Esophagus muscularis mucosa (tissue), 4 donors: ENCODE data around the gene TRDN. TPM values are rescaled to one million over a fixed set of nuclear protein-coding genes. Genes with fewer than 3 reads are reported as not detected.

Experiments used
- DNase-seq: peaks from one replicate; pipeline ENCODE4 v3.0.0-alpha.2; 2017; ENCODE audit errors: extremely low spot score
- H3K27ac ChIP-seq, 4 donors: fragments of 200-600 bp; sonication (generic); replicated peaks in 1 of 4; 1 replicate in 3 of 4; 2 replicates in 1 of 4; pipeline ENCODE4 v1.5.1; 2016 to 2019; ENCODE audit warnings: mild to moderate bottlenecking in 1 of 4
- H3K27me3 ChIP-seq, 4 donors: fragments of 200-600 bp; sonication (generic); one replicate each; pipeline versions ENCODE4 v1.5.1 to v1.6.0; 2016 to 2019
- H3K36me3 ChIP-seq, 4 donors: fragments of 200-600 bp; sonication (generic); one replicate each; pipeline ENCODE4 v1.5.1; 2016 to 2019
- H3K4me1 ChIP-seq, 4 donors: fragments of 200-600 bp; sonication (generic); one replicate each; pipeline ENCODE4 v1.5.1; 2016 to 2019
- H3K4me3 ChIP-seq, 4 donors: fragments of 200-600 bp; sonication (generic); 1 replicate in 2 of 4; 2 replicates in 2 of 4; pipeline ENCODE4 v1.5.1; 2016 to 2019; ENCODE audit warnings: mild to moderate bottlenecking in 4 of 4, moderate library complexity in 1 of 4
- H3K9me3 ChIP-seq, 4 donors: fragments of 200-600 bp; sonication (generic); 1 replicate in 3 of 4; 2 replicates in 1 of 4; pipeline ENCODE4 v1.5.1; 2016 to 2019
- CTCF ChIP-seq, 3 experiments: fragments of 200-600 bp in 2 of 3; fragments of 450-650 bp in 1 of 3; sonication (generic) in 2 of 3; IDR thresholded peaks; one replicate each; pipeline ENCODE4 v1.5.1; 2017 to 2019; ENCODE audit warnings: antibody characterized with exemption in 3 of 3, mild to moderate bottlenecking in 2 of 3, moderate library complexity in 1 of 3
- EP300 ChIP-seq: sonication (generic); formaldehyde crosslinking; IDR thresholded peaks from one replicate; pipeline ENCODE4 v1.6.1; 2017; ENCODE audit warnings: antibody characterized with exemption
- POLR2A ChIP-seq: fragments of 450-650 bp; IDR thresholded peaks from one replicate; pipeline ENCODE4 v1.6.1; 2017; ENCODE audit warnings: antibody characterized with exemption, moderate library complexity, mild to moderate bottlenecking, low read depth
- POLR2AphosphoS5 ChIP-seq, 2 donors: sonication (generic); formaldehyde crosslinking; IDR thresholded peaks; one replicate each; pipeline ENCODE4 v1.6.1; 2017; ENCODE audit warnings: antibody characterized with exemption in 2 of 2
- WGBS: methylation state at CpG from one replicate; pipeline ENCODE4 v1.1.5; 2018; 5-methylcytosine and 5-hydroxymethylcytosine counted together
- intact Hi-C: fragments of 100-400 bp; cut with DNase I; formaldehyde crosslinking; loops from one replicate; pipeline ENCODE4 v1.15.1; 2023
- total RNA-seq, 4 donors: library from RNA; depleted of rRNA; stranded (reverse); fragments of >200 nt; gene quantifications; one replicate each; pipeline versions ENCODE4 v1.1.0 to v1.2.1, GENCODE V29; 2016

The TRDN gene
- total RNA-seq, 4 donors from 2014 or later = not detected

- intact Hi-C loops = no loop called here
- no peak overlapping the region for H3K4me3 ChIP-seq
- no peak for TF ChIP-seq POLR2AphosphoS5 (IDR thresholded peaks at IDR 0.05)
- no peak for TF ChIP-seq CTCF (IDR thresholded peaks at IDR 0.05)
- no peak for TF ChIP-seq EP300
- no peak for TF ChIP-seq POLR2A
Observed at GRCh38 chr6:123570813-123571684, 65.7 kb downstream of the TRDN start.

GRCh38 chr6:123569575-123569974 is 67.2 kb downstream of the TRDN start:
- no peak for TF ChIP-seq CTCF (IDR thresholded peaks at IDR 0.05)
- TF ChIP-seq EP300 = no peak
- no peak for TF ChIP-seq POLR2AphosphoS5 (IDR thresholded peaks at IDR 0.05)
- no peak for TF ChIP-seq POLR2A
- intact Hi-C loops = no loop called here
- no peak overlapping the region for H3K27ac ChIP-seq

More at GRCh38 chr6:123570813-123571684, 65.7 kb downstream of the TRDN start:
- no peaks in the 10 kb centered on the region for H3K9me3 ChIP-seq
- no peak overlapping the region for H3K27ac ChIP-seq
- DNase-seq = no peak
- no peaks in the 10 kb centered on the region for H3K36me3 ChIP-seq
- no peaks in the 10 kb centered on the region for H3K4me1 ChIP-seq
- no peaks in the 10 kb centered on the region for H3K27me3 ChIP-seq
- 60% methylated on average over 7 of the region's 7 CpGs for WGBS

GRCh38 chr6:123565529-123565928 is 71.2 kb downstream of the TRDN start:
- intact Hi-C loops = no loop called here
- Histone ChIP-seq H3K27ac (no peak overlapping the region), H3K27me3 (no peaks in the 10 kb centered on the region), H3K4me1 (no peaks in the 10 kb centered on the region), H3K36me3 (no peaks in the 10 kb centered on the region), H3K4me3 (no peak overlapping the region), H3K9me3 (no peaks in the 10 kb centered on the region)
- WGBS = 93% methylated on average over 9 of the region's 10 CpGs
- TF ChIP-seq EP300 (no peak), CTCF (IDR thresholded peaks at IDR 0.05) (no peak), POLR2A (no peak), POLR2AphosphoS5 (IDR thresholded peaks at IDR 0.05) (no peak)
- no peak for DNase-seq

More at GRCh38 chr6:123569575-123569974, 67.2 kb downstream of the TRDN start:
- no peak for DNase-seq
- Histone ChIP-seq H3K9me3 (no peaks in the 10 kb centered on the region), H3K4me1 (no peaks in the 10 kb centered on the region), H3K36me3 (no peaks in the 10 kb centered on the region), H3K27me3 (no peaks in the 10 kb centered on the region), H3K4me3 (no peak overlapping the region)

GRCh38 chr6:123564361-123564760 is 72.4 kb downstream of the TRDN start:
- no peak for DNase-seq
- no peaks in the 10 kb centered on the region for H3K27me3 ChIP-seq
- intact Hi-C loops = no loop called here
- no peak overlapping the region for H3K27ac ChIP-seq
- no peaks in the 10 kb centered on the region for H3K36me3 ChIP-seq
- H3K9me3 ChIP-seq = no peaks in the 10 kb centered on the region
- 31% methylated on average over 3 of the region's 3 CpGs for WGBS
- TF ChIP-seq POLR2A = no peak
- TF ChIP-seq EP300 = no peak
- TF ChIP-seq CTCF (IDR thresholded peaks at IDR 0.05) = no peak
- no peak for TF ChIP-seq POLR2AphosphoS5 (IDR thresholded peaks at IDR 0.05)
- H3K4me3 ChIP-seq = no peak overlapping the region
- H3K4me1 ChIP-seq = no peaks in the 10 kb centered on the region

GRCh38 chr6:123562677-123563076 is 74.1 kb downstream of the TRDN start:
- intact Hi-C loops = no loop called here
- no peak for TF ChIP-seq POLR2A

More at GRCh38 chr6:123562677-123563076, 74.1 kb downstream of the TRDN start:
- DNase-seq = no peak
- H3K27ac ChIP-seq = no peak overlapping the region
- H3K9me3 ChIP-seq = no peaks in the 10 kb centered on the region
- no peak overlapping the region for H3K4me3 ChIP-seq
- no peaks in the 10 kb centered on the region for H3K36me3 ChIP-seq
- H3K27me3 ChIP-seq = no peaks in the 10 kb centered on the region
- H3K4me1 ChIP-seq = no peaks in the 10 kb centered on the region
